H9 (cell line): ENCODE results near the gene NEBL. TPM values are rescaled to one million over a fixed set of nuclear protein-coding genes. Genes with fewer than 3 reads are reported as not detected.

Experiments
- DNase-seq: peaks from one replicate; pipeline ENCODE4 v3.0.0-alpha.2; 2017
- H2AFZ ChIP-seq: one replicate; pipeline ENCODE4 v1.6.1; 2013; ENCODE audit warnings: mild to moderate bottlenecking, low read length, control low read depth, moderate library complexity
- H2AK5ac ChIP-seq: 2 replicates; pipeline ENCODE4 v1.6.1; 2013; ENCODE audit warnings: low read length, control low read depth, mixed read lengths; ENCODE audit not compliant: insufficient read length
- H2BK120ac ChIP-seq: one replicate; pipeline ENCODE4 v1.6.1; 2013; ENCODE audit warnings: low read depth, mild to moderate bottlenecking, low read length, control low read depth, inconsistent platforms; ENCODE audit not compliant: poor library complexity, severe bottlenecking
- H2BK12ac ChIP-seq: 2 replicates; pipeline ENCODE4 v1.6.1; 2013; ENCODE audit warnings: low read length, control low read depth, mixed read lengths, low read depth; ENCODE audit not compliant: insufficient read length
- H2BK15ac ChIP-seq: 2 replicates; pipeline ENCODE4 v1.6.1; 2013; ENCODE audit warnings: low read depth, low read length, control low read depth
- H2BK20ac ChIP-seq: one replicate; pipeline ENCODE4 v1.6.1; 2013; ENCODE audit warnings: low read depth, mild to moderate bottlenecking, low read length, control low read depth, inconsistent platforms; ENCODE audit not compliant: poor library complexity, severe bottlenecking
- H2BK5ac ChIP-seq: 2 replicates; pipeline ENCODE4 v1.6.1; 2013; ENCODE audit warnings: low read length, control low read depth, mixed read lengths; ENCODE audit not compliant: insufficient read length
- H3K14ac ChIP-seq: 2 replicates; pipeline ENCODE4 v1.6.1; 2013; ENCODE audit warnings: low read length, control low read depth; ENCODE audit not compliant: insufficient read depth
- H3K18ac ChIP-seq: 2 replicates; pipeline ENCODE4 v1.6.1; 2013; ENCODE audit warnings: low read depth, mild to moderate bottlenecking, mixed read lengths, low read length, control low read depth; ENCODE audit not compliant: insufficient read length
- H3K23ac ChIP-seq: 2 replicates; pipeline ENCODE4 v1.6.1; 2013; ENCODE audit warnings: low read length, control low read depth, mixed read lengths, low read depth; ENCODE audit not compliant: insufficient read length
- H3K23me2 ChIP-seq: 2 replicates; pipeline ENCODE4 v1.6.1; 2013; ENCODE audit warnings: low read depth, mild to moderate bottlenecking, mixed read lengths, low read length, control low read depth; ENCODE audit not compliant: insufficient read length, poor library complexity, severe bottlenecking
- H3K27ac ChIP-seq: 2 replicates; pipeline ENCODE4 v1.5.1; 2013; ENCODE audit warnings: low read length, control low read depth, mixed read lengths, low read depth; ENCODE audit not compliant: insufficient read length
- H3K27me3 ChIP-seq: 2 replicates; pipeline ENCODE4 v1.6.1; 2013; ENCODE audit warnings: low read length, control low read depth, inconsistent platforms; ENCODE audit not compliant: insufficient read depth
- H3K4ac ChIP-seq: 2 replicates; pipeline ENCODE4 v1.6.1; 2013; ENCODE audit warnings: low read depth, mild to moderate bottlenecking, control low read depth, inconsistent platforms, low read length, moderate library complexity
- H3K4me1 ChIP-seq: 2 replicates; pipeline ENCODE4 v1.6.1; 2013; ENCODE audit warnings: low read length, control low read depth, inconsistent platforms; ENCODE audit not compliant: insufficient read depth
- H3K4me2 ChIP-seq: 2 replicates; pipeline ENCODE4 v1.6.1; 2013; ENCODE audit warnings: low read length, control low read depth, mixed read lengths; ENCODE audit not compliant: insufficient read length, insufficient read depth
- H3K56ac ChIP-seq: 2 replicates; pipeline ENCODE4 v1.6.1; 2013; ENCODE audit warnings: low read depth, mild to moderate bottlenecking, mixed read lengths, low read length, control low read depth; ENCODE audit not compliant: insufficient read length
- H3K79me1 ChIP-seq: 2 replicates; pipeline ENCODE4 v1.6.1; 2013; ENCODE audit warnings: low read depth, mild to moderate bottlenecking, moderate library complexity, low read length, control low read depth, inconsistent platforms; ENCODE audit not compliant: insufficient read depth, poor library complexity, severe bottlenecking
- H3K79me2 ChIP-seq: 2 replicates; pipeline ENCODE4 v1.6.1; 2013; ENCODE audit warnings: low read length, control low read depth, inconsistent platforms; ENCODE audit not compliant: insufficient read depth
- H3K9ac ChIP-seq: 2 replicates; pipeline ENCODE4 v1.6.1; 2013; ENCODE audit warnings: low read length, control low read depth, mixed read lengths; ENCODE audit not compliant: insufficient read length; ENCODE audit errors: extremely low read depth
- H3K9me3 ChIP-seq: one replicate; pipeline ENCODE4 v1.6.1; 2013; ENCODE audit warnings: low read depth, low read length, inconsistent platforms; ENCODE audit not compliant: control insufficient read depth
- H3T11ph ChIP-seq: one replicate; pipeline ENCODE4 v1.6.1; 2013; ENCODE audit warnings: mild to moderate bottlenecking, low read length, control low read depth, inconsistent platforms
- H4K20me1 ChIP-seq: one replicate; pipeline ENCODE4 v1.6.1; 2013; ENCODE audit not compliant: control insufficient read depth, insufficient read length, insufficient read depth
- H4K5ac ChIP-seq: 2 replicates; pipeline ENCODE4 v1.6.1; 2013; ENCODE audit warnings: low read depth, mild to moderate bottlenecking, mixed read lengths, low read length, control low read depth; ENCODE audit not compliant: insufficient read length
- H4K8ac ChIP-seq: replicated peaks from 2 replicates; pipeline ENCODE4 v1.6.1; 2013; ENCODE audit warnings: low read length, control low read depth, mixed read lengths, low read depth; ENCODE audit not compliant: insufficient read length
- H4K91ac ChIP-seq: 2 replicates; pipeline ENCODE4 v1.6.1; 2013; ENCODE audit warnings: low read depth, mild to moderate bottlenecking, moderate library complexity, mixed read lengths, low read length, control low read depth; ENCODE audit not compliant: insufficient read length
- H3K27ac Mint-ChIP-seq, 3 experiments: 2 replicates in 2 of 3; 3 replicates in 1 of 3; pipeline ENCODE4 v1.8.0; 2020 to 2021; ENCODE audit warnings: mixed read lengths in 3 of 3, mild to moderate bottlenecking in 1 of 3, moderate library complexity in 1 of 3
- H3K27me3 Mint-ChIP-seq: 2 replicates; pipeline ENCODE4 v1.8.0; 2021; ENCODE audit warnings: low read depth, mild to moderate bottlenecking, moderate library complexity, mixed read lengths
- H3K36me3 Mint-ChIP-seq, 3 experiments: 2 replicates in 2 of 3; 3 replicates in 1 of 3; pipeline ENCODE4 v1.8.0; 2020 to 2021; ENCODE audit warnings: low read depth in 3 of 3, mixed read lengths in 3 of 3; ENCODE audit not compliant: insufficient read depth in 1 of 3
- H3K4me1 Mint-ChIP-seq, 2 experiments: 2 replicates each; pipeline ENCODE4 v1.8.0; 2020; ENCODE audit warnings: mixed read lengths in 2 of 2
- H3K4me3 Mint-ChIP-seq, 2 experiments: 2 replicates in 1 of 2; 3 replicates in 1 of 2; pipeline ENCODE4 v1.8.0; 2020 to 2021; ENCODE audit warnings: mild to moderate bottlenecking in 2 of 2, mixed read lengths in 2 of 2, moderate library complexity in 1 of 2
- H3K9me3 Mint-ChIP-seq, 2 experiments: 2 replicates in 1 of 2; 3 replicates in 1 of 2; pipeline ENCODE4 v1.8.0; 2020; ENCODE audit warnings: mild to moderate bottlenecking in 2 of 2, mixed read lengths in 2 of 2, moderate library complexity in 1 of 2
- WGBS: extraction: QIAGEN DNeasy Blood & Tissue Kit; methylation state at CpG from one replicate; pipeline ENCODE4 v1.1.7; 2013; ENCODE audit warnings: missing lambda C conversion rate, low lambda C conversion rate, mixed read lengths; ENCODE audit not compliant: insufficient read length; ENCODE audit errors: extremely low coverage; 5-methylcytosine and 5-hydroxymethylcytosine counted together
- total RNA-seq: library from RNA; stranded (reverse); gene quantifications from 2 replicates; pipeline ENCODE4 v1.2.1, GENCODE V29; 2021
- TF ChIP-seq, protein P1 (sequence below): fragments of 200-600 bp; sonication (generic); conservative IDR thresholded peaks from 3 replicates; pipeline ENCODE4 v1.8.0; 2021; ENCODE audit warnings: antibody characterized with exemption, mild to moderate bottlenecking

The NEBL gene
- total RNA-seq, 1 experiment from 2014 or later, result 20.9 TPM

DNA sequence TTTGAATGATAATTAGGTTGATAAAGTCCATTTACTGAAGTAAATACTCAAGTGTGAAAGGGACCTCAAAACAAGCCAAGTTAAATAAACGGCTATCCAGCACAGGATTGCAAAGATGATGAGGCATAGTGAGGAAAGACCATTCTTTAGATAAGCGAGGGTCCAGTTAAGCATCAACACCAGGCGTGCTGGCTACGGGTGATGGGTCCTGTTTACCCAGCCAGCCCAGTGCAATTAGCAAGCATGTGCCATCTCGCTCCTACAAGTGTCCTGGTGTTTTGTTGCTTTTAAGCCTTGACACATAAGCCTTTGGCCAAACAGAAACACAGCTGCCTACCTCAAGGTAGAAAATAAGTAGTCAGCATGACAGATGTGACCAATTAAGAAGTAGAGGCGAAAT, 7.1 kb downstream of the NEBL start:
- Histone ChIP-seq H3K27me3 (no peaks in the 10 kb centered on the region), H3K4me2 (no peak overlapping the region), H3K56ac (no peak overlapping the region), H3K14ac (no peak overlapping the region), H3K23me2 (no peaks in the 10 kb centered on the region), H4K5ac (no peak overlapping the region), H2AK5ac (no peak overlapping the region), H2BK5ac (no peak overlapping the region), H2BK15ac (no peak overlapping the region), H3K23ac (no peak overlapping the region), H3K27ac (no peak overlapping the region), H3K9me3 (no peaks in the 10 kb centered on the region), H3K79me1 (no peaks in the 10 kb centered on the region), H3K9ac (no peak overlapping the region), H2AFZ (no peak overlapping the region), H3K79me2 (no peaks in the 10 kb centered on the region), H3K18ac (no peak overlapping the region), H4K8ac (no peak overlapping the region), H2BK20ac (no peak overlapping the region), H4K91ac (no peak overlapping the region), H3K4ac (no peak overlapping the region), H3K4me1 (peaks cover 9% of the 10 kb centered on the region), H2BK120ac (no peak overlapping the region), H4K20me1 (no peaks in the 10 kb centered on the region), H2BK12ac (no peak overlapping the region), H3T11ph (no peak overlapping the region)
- TF ChIP-seq, protein P1, sequence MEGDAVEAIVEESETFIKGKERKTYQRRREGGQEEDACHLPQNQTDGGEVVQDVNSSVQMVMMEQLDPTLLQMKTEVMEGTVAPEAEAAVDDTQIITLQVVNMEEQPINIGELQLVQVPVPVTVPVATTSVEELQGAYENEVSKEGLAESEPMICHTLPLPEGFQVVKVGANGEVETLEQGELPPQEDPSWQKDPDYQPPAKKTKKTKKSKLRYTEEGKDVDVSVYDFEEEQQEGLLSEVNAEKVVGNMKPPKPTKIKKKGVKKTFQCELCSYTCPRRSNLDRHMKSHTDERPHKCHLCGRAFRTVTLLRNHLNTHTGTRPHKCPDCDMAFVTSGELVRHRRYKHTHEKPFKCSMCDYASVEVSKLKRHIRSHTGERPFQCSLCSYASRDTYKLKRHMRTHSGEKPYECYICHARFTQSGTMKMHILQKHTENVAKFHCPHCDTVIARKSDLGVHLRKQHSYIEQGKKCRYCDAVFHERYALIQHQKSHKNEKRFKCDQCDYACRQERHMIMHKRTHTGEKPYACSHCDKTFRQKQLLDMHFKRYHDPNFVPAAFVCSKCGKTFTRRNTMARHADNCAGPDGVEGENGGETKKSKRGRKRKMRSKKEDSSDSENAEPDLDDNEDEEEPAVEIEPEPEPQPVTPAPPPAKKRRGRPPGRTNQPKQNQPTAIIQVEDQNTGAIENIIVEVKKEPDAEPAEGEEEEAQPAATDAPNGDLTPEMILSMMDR, result no peak
- Mint-ChIP-seq H3K4me3 (no peak overlapping the region), H3K9me3 (no peaks in the 10 kb centered on the region), H3K36me3 (peaks cover 0 to 7% (median 2%) of the 10 kb centered on the region in 3 experiments; a peak in 3 of 7 replicates), H3K27ac (no peak overlapping the region), H3K4me1 (peaks cover 30% of the 10 kb centered on the region in 2 experiments), H3K27me3 (no peaks in the 10 kb centered on the region)
- DNase-seq, result no peak
- no CpG with 5 or more reads among the region's 6 CpGs for WGBS
